H1 (cell line): ENCODE results near the gene NR3C2.

Source experiments
- ATF3 ChIP-seq: IDR thresholded peaks from 2 replicates; pipeline ENCODE4 v1.6.1; 2011; ENCODE audit warnings: low read depth, mild to moderate bottlenecking, low read length; ENCODE audit not compliant: insufficient read depth
- BCL11A ChIP-seq, 2 experiments: IDR thresholded peaks; one replicate each; pipeline ENCODE4 v1.6.1; 2011; ENCODE audit warnings: low read depth in 2 of 2, low read length in 2 of 2, mild to moderate bottlenecking in 2 of 2
- BRCA1 ChIP-seq: IDR thresholded peaks from 2 replicates; pipeline ENCODE4 v1.6.1; 2012; ENCODE audit warnings: low read depth, low read length, improper control_type of control experiment
- CHD2 ChIP-seq: IDR thresholded peaks from 2 replicates; pipeline ENCODE4 v1.6.1; 2012; ENCODE audit warnings: low read length, improper control_type of control experiment
- CTCF ChIP-seq, 3 experiments: IDR thresholded peaks; 1 replicate in 2 of 3; 2 replicates in 1 of 3; pipeline versions ENCODE4 v1.5.1 to v1.6.1; 2011; ENCODE audit warnings: low read length in 3 of 3, mild to moderate bottlenecking in 3 of 3, inconsistent platforms in 2 of 3, low read depth in 1 of 3, moderate library complexity in 1 of 3; ENCODE audit not compliant: insufficient read depth in 1 of 3; ENCODE audit errors: control extremely low read depth in 1 of 3
- EP300 ChIP-seq, 2 experiments: IDR thresholded peaks; 1 replicate in 1 of 2; 2 replicates in 1 of 2; pipeline ENCODE4 v1.6.1; 2011 to 2012; ENCODE audit warnings: low read depth in 2 of 2, low read length in 2 of 2, mild to moderate bottlenecking in 2 of 2, borderline replicate concordance in 1 of 2, inconsistent platforms in 1 of 2, moderate library complexity in 1 of 2
- EZH2 ChIP-seq: fragments of 200-600 bp; sonication (generic); IDR thresholded peaks from 2 replicates; pipeline ENCODE4 v1.7.1; 2012; ENCODE audit warnings: low read depth, mild to moderate bottlenecking, moderate library complexity, low read length, inconsistent platforms; ENCODE audit not compliant: severe bottlenecking
- HDAC2 ChIP-seq, 2 experiments: fragments of 300-600 bp in 1 of 2; sonication (generic) in 1 of 2; IDR thresholded peaks; 2 replicates each; pipeline ENCODE4 v1.6.1; 2011 to 2012; ENCODE audit warnings: low read depth in 2 of 2, low read length in 2 of 2, mild to moderate bottlenecking in 2 of 2, moderate library complexity in 2 of 2, borderline replicate concordance in 1 of 2, inconsistent platforms in 1 of 2
- KDM1A ChIP-seq: fragments of 200-600, 300-600 bp; sonication (generic); IDR thresholded peaks from 2 replicates; pipeline ENCODE4 v1.7.1; 2016; ENCODE audit warnings: mild to moderate bottlenecking, low read length, borderline replicate concordance
- MAX ChIP-seq: IDR thresholded peaks from 2 replicates; pipeline ENCODE4 v1.6.1; 2012; ENCODE audit warnings: inconsistent platforms
- POLR2A ChIP-seq, 2 experiments: IDR thresholded peaks; 1 replicate in 1 of 2; 2 replicates in 1 of 2; pipeline ENCODE4 v1.6.1; 2011; ENCODE audit warnings: low read depth in 2 of 2, low read length in 2 of 2, mild to moderate bottlenecking in 2 of 2; ENCODE audit errors: control extremely low read depth in 1 of 2
- RFX5 ChIP-seq: IDR thresholded peaks from 2 replicates; pipeline ENCODE4 v1.6.1; 2011; ENCODE audit warnings: low read depth, low read length, improper control_type of control experiment, borderline replicate concordance
- SUZ12 ChIP-seq: fragments of 200-600 bp; sonication (generic); IDR thresholded peaks from 2 replicates; pipeline ENCODE4 v1.6.1; 2012; ENCODE audit warnings: mild to moderate bottlenecking, inconsistent platforms, low read length, moderate library complexity, mixed read lengths
- YY1 ChIP-seq: IDR thresholded peaks from 2 replicates; pipeline ENCODE4 v1.6.1; 2011; ENCODE audit warnings: low read depth, mild to moderate bottlenecking, low read length

GRCh38 chr4:148091896-148092295 is 350.3 kb downstream of the NR3C2 start:
- no peak for TF ChIP-seq CTCF (IDR thresholded peaks at IDR 0.05; ENCODE audit: control extremely low read depth in 1 of 3, insufficient read depth in 1 of 3, low read depth in 1 of 3, low read length in 3 of 3)
- TF ChIP-seq MAX: no peak
- no peak for TF ChIP-seq SUZ12
- TF ChIP-seq BCL11A (IDR thresholded peaks at IDR 0.05; ENCODE audit: low read depth in 2 of 2, low read length in 2 of 2): no peak
- TF ChIP-seq YY1: no peak
- no peak for TF ChIP-seq EP300 (IDR thresholded peaks at IDR 0.05; ENCODE audit: borderline replicate concordance in 1 of 2, low read depth in 2 of 2, low read length in 2 of 2)
- TF ChIP-seq POLR2A (IDR thresholded peaks at IDR 0.05; ENCODE audit: control extremely low read depth in 1 of 2, low read depth in 2 of 2, low read length in 2 of 2): no peak
- no peak for TF ChIP-seq CHD2
- TF ChIP-seq EZH2: no peak
- TF ChIP-seq KDM1A: no peak
- TF ChIP-seq BRCA1: no peak
- no peak for TF ChIP-seq RFX5
- no peak for TF ChIP-seq HDAC2 (IDR thresholded peaks at IDR 0.05; ENCODE audit: borderline replicate concordance in 1 of 2, low read depth in 2 of 2, low read length in 2 of 2)
- no peak for TF ChIP-seq ATF3
